Aorta (tissue), 5 donors: Measurements from ENCODE around the gene TOM1L1. TPM values are rescaled to one million over a fixed set of nuclear protein-coding genes. Genes with fewer than 3 reads are reported as not detected.

Experiments
- ATAC-seq: fragments of 200-7000 bp; cut with Tn5 transposase; one replicate; pipeline ENCODE4 v1.9.1; 2022; ENCODE audit warnings: moderate library complexity; ENCODE audit not compliant: low FRiP score
- DNase-seq, 2 donors: peaks; one replicate each; pipeline ENCODE4 v3.0.0-alpha.2; 2020
- H3K27ac ChIP-seq, 2 donors: one replicate each; pipeline ENCODE4 v1.5.1; 2013; ENCODE audit warnings: low read length in 2 of 2, mild to moderate bottlenecking in 2 of 2, moderate library complexity in 2 of 2, control low read depth in 1 of 2, inconsistent platforms in 1 of 2, low read depth in 1 of 2
- H3K27me3 ChIP-seq, 2 donors: one replicate each; pipeline ENCODE4 v1.6.1; 2013; ENCODE audit warnings: control low read depth in 1 of 2, low read length in 1 of 2, mild to moderate bottlenecking in 1 of 2, moderate library complexity in 1 of 2; ENCODE audit not compliant: insufficient read depth in 2 of 2, control insufficient read depth in 1 of 2
- H3K36me3 ChIP-seq, 2 donors: one replicate each; pipeline ENCODE4 v1.6.1; 2013; ENCODE audit warnings: control low read depth in 1 of 2, low read length in 1 of 2, mild to moderate bottlenecking in 1 of 2; ENCODE audit not compliant: insufficient read depth in 2 of 2, control insufficient read depth in 1 of 2
- H3K4me1 ChIP-seq, 2 donors: one replicate each; pipeline ENCODE4 v1.6.1; 2013; ENCODE audit warnings: low read length in 2 of 2, control low read depth in 1 of 2, mild to moderate bottlenecking in 1 of 2, moderate library complexity in 1 of 2; ENCODE audit not compliant: insufficient read depth in 2 of 2, control insufficient read depth in 1 of 2
- H3K4me3 ChIP-seq, 2 donors: one replicate each; pipeline ENCODE4 v1.5.1; 2013; ENCODE audit warnings: low read length in 2 of 2, control low read depth in 1 of 2, mild to moderate bottlenecking in 1 of 2
- H3K9me3 ChIP-seq: one replicate; pipeline ENCODE4 v1.6.1; 2013; ENCODE audit warnings: mild to moderate bottlenecking, low read length; ENCODE audit not compliant: control insufficient read depth
- WGBS, 2 donors: extraction: QIAGEN DNeasy Blood & Tissue Kit; methylation state at CpG; one replicate each; pipeline ENCODE4 v1.1.7; 2013; 5-methylcytosine and 5-hydroxymethylcytosine counted together
- intact Hi-C, 2 donors: fragments of 100-400 bp; cut with DNase I; formaldehyde crosslinking; loops; one replicate each; pipeline versions ENCODE4 v1.14.2 to v1.15.0; 2022
- polyA plus RNA-seq, 2 donors: library from polyadenylated mRNA; stranded (reverse); fragments of 200-250 nt; gene quantifications; one replicate each; pipeline ENCODE4 v1.2.3, GENCODE V29; 2013
- total RNA-seq, 2 donors: library from RNA; stranded (reverse); fragmentation: NEBNext Ultra II Directional; extraction: Animal tissue kit (Norgen Biotek cat#: 25700); gene quantifications; one replicate each; pipeline ENCODE4 v1.2.1, GENCODE V29; 2021
- donor health status: healthy with polysubstance abuse.
- donor health status: Bipolar disorder and iron deficiency.
- donor health status: DM: no; HTN: no; CAD: no.
- donor health status: DM: no; HTN: no; CAD: no.
- donor health status: DM: yes; HTN: yes; CAD: no.

Gene TOM1L1
- total and polyA plus RNA-seq, 4 donors = 23.2 to 47.5 (median 35.1) TPM

DNA sequence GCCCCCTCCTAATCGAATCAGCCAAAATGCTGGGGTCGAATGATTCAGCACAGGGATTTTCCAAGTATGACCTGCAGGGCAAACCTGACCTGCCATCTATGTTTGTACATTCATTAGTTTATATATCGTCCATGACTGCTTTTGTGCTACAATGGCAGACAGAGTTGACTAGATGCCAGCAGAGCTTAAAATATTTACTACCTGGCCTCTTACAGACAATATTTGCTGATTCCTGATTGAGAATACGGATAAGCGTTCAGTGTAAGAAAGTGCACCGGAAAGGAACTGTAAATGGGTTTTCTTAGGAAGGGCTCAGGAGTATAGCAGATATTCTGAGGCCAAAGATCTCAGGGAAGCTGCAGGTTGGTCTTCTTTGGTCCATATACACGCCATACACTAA is 11.7 kb upstream of the TOM1L1 start:
- Histone ChIP-seq H3K4me1 (no peaks in the 10 kb centered on the region), H3K9me3 (no peaks in the 10 kb centered on the region), H3K27ac (no peak overlapping the region), H3K4me3 (no peak overlapping the region), H3K36me3 (no peaks in the 10 kb centered on the region), H3K27me3 (no peaks in the 10 kb centered on the region)
- no peak for DNase-seq
- 82 to 84% methylated on average over 7 of the region's 7 CpGs for WGBS, 2 donors
- intact Hi-C loops = no loop called here
- ATAC-seq = no peak

DNA sequence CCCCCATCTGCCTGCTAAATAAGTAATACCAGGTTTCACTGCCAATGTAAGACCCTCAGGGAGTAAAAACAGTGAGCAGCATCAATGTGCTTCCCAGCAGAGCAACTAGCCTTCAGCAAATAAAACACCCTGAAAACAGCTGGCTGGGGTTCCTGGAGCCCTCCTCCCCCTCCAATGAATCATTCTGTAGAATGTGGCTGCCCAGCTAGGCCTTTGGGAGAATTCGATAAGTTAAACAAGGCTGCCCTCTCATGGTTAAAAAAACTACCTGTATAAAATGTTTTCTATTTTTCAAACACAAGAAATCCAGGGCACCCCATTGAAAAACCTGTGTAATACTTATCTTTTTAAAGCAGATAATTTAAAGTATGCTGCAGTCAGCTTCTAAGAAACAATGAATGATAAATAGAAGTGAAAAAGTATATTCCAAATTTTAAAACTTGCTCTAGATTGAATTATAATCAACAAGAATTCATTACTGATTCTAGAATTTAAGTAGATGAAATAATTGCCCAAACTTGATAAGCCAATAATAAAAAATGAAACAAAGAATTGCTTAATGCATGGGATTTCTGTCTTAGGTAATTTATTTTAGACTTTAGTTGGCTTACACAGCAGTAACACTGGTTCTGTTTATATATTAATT is 9.4 kb upstream of the TOM1L1 start:
- ATAC-seq (no peak), DNase-seq (no peak)
- H3K4me3 ChIP-seq = no peak overlapping the region
- H3K4me1 ChIP-seq = no peaks in the 10 kb centered on the region
- H3K36me3 ChIP-seq = no peaks in the 10 kb centered on the region
- WGBS, 2 donors = 0 to 2% methylated on average over 1 of the region's 1 CpG
- intact Hi-C loops = no loop called here
- no peaks in the 10 kb centered on the region for H3K9me3 ChIP-seq
- no peak overlapping the region for H3K27ac ChIP-seq
- H3K27me3 ChIP-seq = no peaks in the 10 kb centered on the region

DNA sequence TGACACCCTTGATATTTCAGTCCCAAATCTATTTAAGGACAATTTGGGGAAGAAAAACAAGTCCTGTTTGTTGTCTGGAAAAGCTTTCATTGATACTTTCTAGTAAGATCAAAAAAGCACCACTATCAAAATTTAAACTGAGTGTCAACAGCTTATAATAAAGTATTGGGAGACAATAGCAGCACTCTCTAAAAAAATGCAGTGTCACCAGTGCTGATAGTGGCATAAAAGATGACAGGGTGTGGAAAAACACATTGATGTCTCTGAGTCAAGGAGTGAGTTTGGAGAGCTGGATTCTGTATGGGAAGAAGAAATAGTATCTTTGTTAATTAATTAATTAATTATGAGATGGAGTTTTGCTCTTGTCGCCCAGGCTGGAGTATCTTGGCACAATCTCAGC is 8.3 kb upstream of the TOM1L1 start:
- ATAC-seq = no peak
- H3K36me3 ChIP-seq = no peaks in the 10 kb centered on the region
- DNase-seq = no peak
- intact Hi-C loops = no loop called here
- H3K4me1 ChIP-seq = no peaks in the 10 kb centered on the region
- no peak overlapping the region for H3K4me3 ChIP-seq
- 94 to 100% methylated on average over 1 of the region's 1 CpG for WGBS, 2 donors
- no peak overlapping the region for H3K27ac ChIP-seq
- H3K9me3 ChIP-seq = no peaks in the 10 kb centered on the region
- H3K27me3 ChIP-seq = no peaks in the 10 kb centered on the region

DNA sequence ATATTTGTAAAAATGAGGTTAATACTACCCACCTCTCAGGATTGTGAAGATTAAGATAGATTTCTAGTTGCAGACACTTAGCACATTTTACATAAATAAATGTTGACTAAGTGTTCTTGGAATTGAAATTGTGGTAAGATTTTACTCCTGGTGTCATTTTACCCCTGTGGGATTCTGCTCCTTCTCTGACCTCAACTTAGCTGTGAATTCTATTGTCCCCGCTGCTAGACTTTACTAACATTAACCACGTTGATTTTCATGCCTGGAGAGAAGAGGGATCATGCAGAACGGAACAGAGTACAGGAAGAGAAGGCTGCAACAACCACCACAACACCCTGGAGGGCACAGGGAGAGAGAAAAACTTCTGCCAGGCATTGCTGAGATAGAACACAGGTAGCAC is 2.1 kb upstream of the TOM1L1 start:
- no peaks in the 10 kb centered on the region for H3K4me1 ChIP-seq
- WGBS, 2 donors = 62 to 64% methylated on average over 3 of the region's 3 CpGs
- ATAC-seq = no peak
- no peak for DNase-seq
- no peak overlapping the region for H3K4me3 ChIP-seq
- no peaks in the 10 kb centered on the region for H3K36me3 ChIP-seq
- no peak overlapping the region for H3K27ac ChIP-seq
- no peaks in the 10 kb centered on the region for H3K27me3 ChIP-seq
- H3K9me3 ChIP-seq = no peaks in the 10 kb centered on the region
- intact Hi-C loops = no loop called here

- 86 to 88% methylated on average over 3 of the region's 3 CpGs for WGBS, 2 donors
- no peak overlapping the region for H3K4me3 ChIP-seq
- no peak for ATAC-seq
These were observed 1.5 kb upstream of the TOM1L1 start for GRCh38 chr17:54899201-54899600.

DNA sequence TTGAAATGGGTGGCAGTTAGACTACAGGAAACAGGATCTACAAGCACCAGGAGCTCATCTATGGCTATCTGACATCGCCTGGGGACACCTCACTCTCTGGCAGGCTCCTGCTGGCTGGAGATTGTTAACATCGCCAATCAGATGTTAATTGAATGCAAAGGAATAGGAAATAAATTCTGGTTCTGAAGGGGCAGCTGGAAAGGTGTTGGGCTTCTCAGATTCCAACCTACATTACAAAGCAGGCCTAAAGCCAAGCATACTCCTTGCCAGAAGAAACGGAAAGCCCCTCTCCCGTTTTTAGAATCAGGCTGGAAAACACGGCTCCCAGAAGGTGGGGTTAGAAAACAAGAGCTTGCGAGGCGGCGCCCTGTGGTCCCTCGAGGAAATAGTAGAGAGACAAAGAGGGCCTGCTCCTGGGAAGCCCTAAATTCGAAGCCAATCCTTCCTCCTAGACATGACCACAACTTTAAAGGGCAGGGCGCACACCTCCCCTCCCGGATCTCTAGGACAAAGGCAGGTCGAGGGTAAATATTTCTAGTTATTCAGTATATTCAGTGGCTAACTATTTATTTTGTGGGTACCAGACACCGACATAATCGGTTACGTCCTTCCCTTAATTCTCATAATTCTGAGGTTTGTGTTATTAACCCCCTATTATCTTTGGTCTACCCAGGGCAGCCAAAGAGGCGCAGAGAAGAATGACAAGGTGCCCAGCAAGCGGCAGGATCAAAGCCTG is 763 bp upstream of the TOM1L1 start:
- Histone ChIP-seq H3K27me3 (no peaks in the 10 kb centered on the region), H3K27ac (no peak overlapping the region), H3K4me1 (no peaks in the 10 kb centered on the region), H3K36me3 (no peaks in the 10 kb centered on the region), H3K4me3 (peak overlapping the region; percentile 0 to 75), H3K9me3 (no peaks in the 10 kb centered on the region)
- DNase-seq (no peak), ATAC-seq (no peak)
- WGBS, 2 donors = 15 to 17% methylated on average over 18 of the region's 18 CpGs
- intact Hi-C loops = no loop called here

More at GRCh38 chr17:54899201-54899600, 1.5 kb upstream of the TOM1L1 start:
- no peak for DNase-seq
- Histone ChIP-seq H3K27ac (no peak overlapping the region), H3K9me3 (no peaks in the 10 kb centered on the region), H3K27me3 (no peaks in the 10 kb centered on the region), H3K36me3 (no peaks in the 10 kb centered on the region), H3K4me1 (no peaks in the 10 kb centered on the region)
- intact Hi-C loops = no loop called here

- DNase-seq (no peak), ATAC-seq (peak; percentile 29)
- H3K4me1 ChIP-seq = no peaks in the 10 kb centered on the region
- WGBS, 2 donors = 14% methylated on average over 9 of the region's 9 CpGs
- H3K4me3 ChIP-seq = peak overlapping the region; percentile 56 to 75
- no peaks in the 10 kb centered on the region for H3K27me3 ChIP-seq
- H3K36me3 ChIP-seq = no peaks in the 10 kb centered on the region
- H3K9me3 ChIP-seq = no peaks in the 10 kb centered on the region
- peak overlapping the region; percentile 7 to 34 for H3K27ac ChIP-seq
- intact Hi-C loops = no loop called here
These were observed 674 bp downstream of the TOM1L1 start for GRCh38 chr17:54901230-54901822.

- intact Hi-C loops = no loop called here
- no peaks in the 10 kb centered on the region for H3K9me3 ChIP-seq
- H3K27ac ChIP-seq = no peak overlapping the region
- H3K4me3 ChIP-seq = no peak overlapping the region
- H3K36me3 ChIP-seq = peaks cover 0 to 3% of the 10 kb centered on the region in 2 donors
- no peak for ATAC-seq
- DNase-seq = no peak
- no peaks in the 10 kb centered on the region for H3K27me3 ChIP-seq
- no peaks in the 10 kb centered on the region for H3K4me1 ChIP-seq
- WGBS, 2 donors = 84 to 90% methylated on average over 9 of the region's 9 CpGs
These were observed 1.4 kb downstream of the TOM1L1 start for GRCh38 chr17:54902017-54902416.

- H3K4me1 ChIP-seq = no peaks in the 10 kb centered on the region
- peaks cover 0 to 3% of the 10 kb centered on the region in 2 donors for H3K36me3 ChIP-seq
- no peaks in the 10 kb centered on the region for H3K9me3 ChIP-seq
- H3K27ac ChIP-seq = no peak overlapping the region
- no peak overlapping the region for H3K4me3 ChIP-seq
- H3K27me3 ChIP-seq = no peaks in the 10 kb centered on the region
- ATAC-seq (no peak), DNase-seq (no peak)
- intact Hi-C loops = no loop called here
- 48 to 51% methylated on average over 5 of the region's 5 CpGs for WGBS, 2 donors
These were observed 2.0 kb downstream of the TOM1L1 start for GRCh38 chr17:54902611-54903010.
